Neuronal stem cell (in vitro differentiated cells): ENCODE data around the gene CBY2.

Experiments used
- DNase-seq: peaks from one replicate; pipeline ENCODE4 v3.0.0-alpha.2; 2013; ENCODE audit warnings: low spot score
- H2AFZ ChIP-seq: one replicate; pipeline ENCODE4 v1.6.1; 2013; ENCODE audit warnings: mild to moderate bottlenecking, low read length, inconsistent platforms
- H2AK5ac ChIP-seq: 2 replicates; pipeline ENCODE4 v1.6.1; 2013; ENCODE audit warnings: low read depth, mild to moderate bottlenecking, inconsistent platforms, low read length, moderate library complexity, mixed read lengths
- H2BK120ac ChIP-seq: 2 replicates; pipeline ENCODE4 v1.6.1; 2013; ENCODE audit warnings: low read depth, mild to moderate bottlenecking, inconsistent platforms, low read length, moderate library complexity, mixed read lengths
- H2BK12ac ChIP-seq: one replicate; pipeline ENCODE4 v1.6.1; 2013; ENCODE audit warnings: low read length, inconsistent platforms
- H2BK15ac ChIP-seq: 2 replicates; pipeline ENCODE4 v1.6.1; 2013; ENCODE audit warnings: mild to moderate bottlenecking, low read length, inconsistent platforms, mixed read lengths
- H2BK5ac ChIP-seq: one replicate; pipeline ENCODE4 v1.6.1; 2013; ENCODE audit warnings: inconsistent platforms, mild to moderate bottlenecking, low read length, moderate library complexity
- H3K14ac ChIP-seq: one replicate; pipeline ENCODE4 v1.6.1; 2013; ENCODE audit warnings: low read length, inconsistent platforms
- H3K18ac ChIP-seq: 2 replicates; pipeline ENCODE4 v1.6.1; 2013; ENCODE audit warnings: low read length, inconsistent platforms
- H3K23ac ChIP-seq: 2 replicates; pipeline ENCODE4 v1.6.1; 2013; ENCODE audit warnings: low read depth, mild to moderate bottlenecking, mixed read lengths, low read length, inconsistent platforms; ENCODE audit not compliant: poor library complexity
- H3K27ac ChIP-seq: replicated peaks from 3 replicates; pipeline ENCODE4 v1.5.1; 2013; ENCODE audit warnings: low read length, inconsistent platforms
- H3K27me3 ChIP-seq, 3 experiments: 2 replicates each; pipeline ENCODE4 v1.6.1; 2013; ENCODE audit warnings: low read length in 3 of 3, mild to moderate bottlenecking in 2 of 3, inconsistent platforms in 1 of 3, low read depth in 1 of 3, mixed read lengths in 1 of 3, moderate library complexity in 1 of 3; ENCODE audit not compliant: control insufficient read depth in 3 of 3, insufficient read depth in 3 of 3
- H3K36me3 ChIP-seq, 2 donors: replicated peaks in 1 of 2; 2 replicates each; pipeline ENCODE4 v1.6.1; 2013; ENCODE audit warnings: low read length in 2 of 2; ENCODE audit not compliant: control insufficient read depth in 2 of 2, insufficient read depth in 2 of 2
- H3K4ac ChIP-seq: 2 replicates; pipeline ENCODE4 v1.6.1; 2013; ENCODE audit warnings: inconsistent platforms, mild to moderate bottlenecking, low read length, moderate library complexity
- H3K4me1 ChIP-seq, 2 donors: 1 replicate in 1 of 2; 2 replicates in 1 of 2; pipeline ENCODE4 v1.6.1; 2013; ENCODE audit warnings: low read length in 2 of 2, low read depth in 1 of 2; ENCODE audit not compliant: control insufficient read depth in 2 of 2, insufficient read depth in 1 of 2
- H3K4me2 ChIP-seq: one replicate; pipeline ENCODE4 v1.6.1; 2013; ENCODE audit warnings: mild to moderate bottlenecking, low read length, inconsistent platforms; ENCODE audit not compliant: insufficient read depth, poor library complexity, severe bottlenecking
- H3K4me3 ChIP-seq, 2 donors: 2 replicates each; pipeline ENCODE4 v1.5.1; 2013; ENCODE audit warnings: low read length in 2 of 2, mild to moderate bottlenecking in 2 of 2, inconsistent platforms in 1 of 2, moderate library complexity in 1 of 2
- H3K79me1 ChIP-seq: one replicate; pipeline ENCODE4 v1.6.1; 2013; ENCODE audit warnings: low read depth, mild to moderate bottlenecking, inconsistent platforms, low read length, moderate library complexity
- H3K9ac ChIP-seq: one replicate; pipeline ENCODE4 v1.6.1; 2013; ENCODE audit warnings: mild to moderate bottlenecking, low read depth, low read length, inconsistent platforms; ENCODE audit not compliant: poor library complexity
- H3K9me3 ChIP-seq, 2 donors: replicated peaks in 1 of 2; 2 replicates each; pipeline versions ENCODE3 to v1.6.1; 2013; ENCODE audit warnings: low read length in 2 of 2, mild to moderate bottlenecking in 2 of 2, inconsistent platforms in 1 of 2, low read depth in 1 of 2, mixed read lengths in 1 of 2, moderate library complexity in 1 of 2; ENCODE audit not compliant: control insufficient read depth in 2 of 2, insufficient read depth in 1 of 2
- H4K8ac ChIP-seq: one replicate; pipeline ENCODE4 v1.6.1; 2013; ENCODE audit warnings: low read depth, mild to moderate bottlenecking, inconsistent platforms, low read length, moderate library complexity
- H4K91ac ChIP-seq: one replicate; pipeline ENCODE4 v1.6.1; 2013; ENCODE audit warnings: low read length, low read depth, mild to moderate bottlenecking, inconsistent platforms; ENCODE audit not compliant: poor library complexity
- WGBS, 2 donors: extraction: QIAGEN DNeasy Blood & Tissue Kit; methylation state at CpG; one replicate each; pipeline ENCODE4 v1.1.7; 2013; ENCODE audit warnings: missing lambda C conversion rate in 2 of 2, mixed read lengths in 1 of 2; ENCODE audit not compliant: insufficient read length in 2 of 2, insufficient replicate concordance in 1 of 2; ENCODE audit errors: extremely low coverage in 2 of 2; 5-methylcytosine and 5-hydroxymethylcytosine counted together

CBY2 gene

GRCh38 chr13:45682494-45683008, 19.6 kb upstream of the CBY2 start:
- H3K4me2 ChIP-seq: no peak overlapping the region
- H3K9ac ChIP-seq: no peak overlapping the region
- H3K23ac ChIP-seq: no peak overlapping the region
- WGBS, 2 donors: no CpG with 5 or more reads among the region's 3 CpGs
- peaks cover 2 to 3% of the 10 kb centered on the region in 2 donors for H3K4me1 ChIP-seq
- H4K91ac ChIP-seq: no peak overlapping the region
- H3K4me3 ChIP-seq: no peak overlapping the region
- peaks cover 0 to 16% (median 0%) of the 10 kb centered on the region in 3 experiments for H3K27me3 ChIP-seq
- H3K18ac ChIP-seq: no peak overlapping the region
- H2AFZ ChIP-seq: no peak overlapping the region
- H3K27ac ChIP-seq: no peak overlapping the region
- no peak overlapping the region for H2BK12ac ChIP-seq
- H3K4ac ChIP-seq: no peak overlapping the region
- no peak overlapping the region for H2BK15ac ChIP-seq
- DNase-seq: no peak
- H3K79me1 ChIP-seq: no peaks in the 10 kb centered on the region
- no peak overlapping the region for H4K8ac ChIP-seq
- H3K36me3 ChIP-seq: no peaks in the 10 kb centered on the region
- H2AK5ac ChIP-seq: no peak overlapping the region
- no peak overlapping the region for H2BK5ac ChIP-seq
- H3K9me3 ChIP-seq: no peaks in the 10 kb centered on the region
- no peak overlapping the region for H2BK120ac ChIP-seq
- no peak overlapping the region for H3K14ac ChIP-seq

- H3K9me3 ChIP-seq: no peaks in the 10 kb centered on the region
- no peak overlapping the region for H2BK15ac ChIP-seq
- WGBS, 2 donors: no CpG with 5 or more reads among the region's 3 CpGs
These were observed 18.4 kb upstream of the CBY2 start for GRCh38 chr13:45683701-45684100.

GRCh38 chr13:45688577-45688976, 13.5 kb upstream of the CBY2 start:
- no peak overlapping the region for H2BK12ac ChIP-seq
- no peak overlapping the region for H2BK15ac ChIP-seq
- H3K27ac ChIP-seq: no peak overlapping the region
- H3K4me2 ChIP-seq: no peak overlapping the region
- no peak overlapping the region for H3K14ac ChIP-seq
- no peak overlapping the region for H3K18ac ChIP-seq
- H3K4me1 ChIP-seq: no peaks in the 10 kb centered on the region
- H3K9me3 ChIP-seq: peaks cover 0 to 3% of the 10 kb centered on the region in 2 donors
- no peak overlapping the region for H2AFZ ChIP-seq
- H2AK5ac ChIP-seq: no peak overlapping the region
- no peak overlapping the region for H3K23ac ChIP-seq
- no peak overlapping the region for H2BK120ac ChIP-seq
- DNase-seq: no peak
- H4K91ac ChIP-seq: no peak overlapping the region
- no CpG with 5 or more reads among the region's 4 CpGs for WGBS, 2 donors
- H4K8ac ChIP-seq: no peak overlapping the region
- no peak overlapping the region for H3K4me3 ChIP-seq
- H2BK5ac ChIP-seq: no peak overlapping the region
- no peaks in the 10 kb centered on the region for H3K79me1 ChIP-seq
- no peak overlapping the region for H3K9ac ChIP-seq
- H3K4ac ChIP-seq: no peak overlapping the region
- H3K36me3 ChIP-seq: no peaks in the 10 kb centered on the region
- H3K27me3 ChIP-seq: peaks cover 0 to 13% (median 0%) of the 10 kb centered on the region in 3 experiments

More at GRCh38 chr13:45683701-45684100, 18.4 kb upstream of the CBY2 start:
- no peak overlapping the region for H2AK5ac ChIP-seq
- H3K4me2 ChIP-seq: no peak overlapping the region
- no peaks in the 10 kb centered on the region for H3K36me3 ChIP-seq
- no peak overlapping the region for H3K27ac ChIP-seq
- H3K14ac ChIP-seq: no peak overlapping the region
- no peak overlapping the region for H3K4me3 ChIP-seq
- peaks cover 0 to 22% (median 0%) of the 10 kb centered on the region in 3 experiments for H3K27me3 ChIP-seq
- peak overlapping the region; percentile 85 for H4K8ac ChIP-seq
- H3K9ac ChIP-seq: no peak overlapping the region
- H2BK120ac ChIP-seq: no peak overlapping the region
- no peaks in the 10 kb centered on the region for H3K79me1 ChIP-seq
- H3K23ac ChIP-seq: no peak overlapping the region
- H3K4ac ChIP-seq: no peak overlapping the region
- DNase-seq: no peak
- H2BK5ac ChIP-seq: no peak overlapping the region
- H4K91ac ChIP-seq: no peak overlapping the region
- H3K4me1 ChIP-seq: no peaks in the 10 kb centered on the region
- no peak overlapping the region for H2BK12ac ChIP-seq
- no peak overlapping the region for H2AFZ ChIP-seq
- peak overlapping the region; percentile 63 for H3K18ac ChIP-seq

GRCh38 chr13:45690636-45691035, 11.5 kb upstream of the CBY2 start:
- Histone ChIP-seq H3K9ac (no peak overlapping the region), H3K79me1 (no peaks in the 10 kb centered on the region), H3K36me3 (no peaks in the 10 kb centered on the region), H2BK12ac (no peak overlapping the region), H3K4me3 (no peak overlapping the region), H3K9me3 (peaks cover 0 to 3% of the 10 kb centered on the region in 2 donors), H3K27me3 (peaks cover 0 to 12% (median 0%) of the 10 kb centered on the region in 3 experiments), H2AK5ac (no peak overlapping the region), H3K27ac (no peak overlapping the region), H3K18ac (no peak overlapping the region), H2BK15ac (no peak overlapping the region), H2BK5ac (no peak overlapping the region), H4K8ac (no peak overlapping the region), H3K23ac (no peak overlapping the region), H3K14ac (no peak overlapping the region), H3K4me2 (no peak overlapping the region), H2AFZ (no peak overlapping the region), H3K4me1 (no peaks in the 10 kb centered on the region), H2BK120ac (no peak overlapping the region), H3K4ac (no peak overlapping the region), H4K91ac (no peak overlapping the region)
- no peak for DNase-seq
- WGBS, 2 donors: no CpG with 5 or more reads among the region's 2 CpGs
